ENCODE results near the gene PRKCH. TPM values are rescaled to one million over a fixed set of nuclear protein-coding genes. Genes with fewer than 3 reads are reported as not detected.

The PRKCH gene
- total RNA-seq, 1 experiment from 2014 or later, result 6.8 TPM

- H3K4me1 ChIP-seq, result peaks cover 14% of the 10 kb centered on the region
- no peak for DNase-seq
Measured at GRCh38 chr14:61471297-61472005, 150.1 kb downstream of the PRKCH start.

GRCh38 chr14:61472011-61472672 lies 150.8 kb downstream of the PRKCH start:
- no peaks in the 10 kb centered on the region for H3K27me3 ChIP-seq
- peak overlapping the region; percentile 51 for H3K4me3 ChIP-seq
- peak overlapping the region; percentile 21 for H3K27ac ChIP-seq
- peaks cover 14% of the 10 kb centered on the region for H3K4me1 ChIP-seq
- no peaks in the 10 kb centered on the region for H3K9me3 ChIP-seq (replicated peaks)
- no peaks in the 10 kb centered on the region for H3K36me3 ChIP-seq
- peak; percentile 31 to 55 for DNase-seq

More at GRCh38 chr14:61471297-61472005, 150.1 kb downstream of the PRKCH start:
- Histone ChIP-seq H3K36me3 (no peaks in the 10 kb centered on the region), H3K27ac (peak overlapping the region; percentile 61), H3K27me3 (no peaks in the 10 kb centered on the region), H3K9me3 (replicated peaks) (no peaks in the 10 kb centered on the region), H3K4me3 (peak overlapping the region; percentile 51)

- peaks cover 14% of the 10 kb centered on the region for H3K4me1 ChIP-seq
- no peak overlapping the region; the same call in 1 of the 2 replicates for H3K4me3 ChIP-seq
- no peaks in the 10 kb centered on the region for H3K9me3 ChIP-seq (replicated peaks)
- H3K27ac ChIP-seq, result no peak overlapping the region
- H3K36me3 ChIP-seq, result no peaks in the 10 kb centered on the region
- no peaks in the 10 kb centered on the region for H3K27me3 ChIP-seq
- no peak for DNase-seq
Measured at GRCh38 chr14:61472801-61473376, 151.5 kb downstream of the PRKCH start.

GRCh38 chr14:61474015-61474414 lies 152.6 kb downstream of the PRKCH start:
- DNase-seq, result no peak
- Histone ChIP-seq H3K4me1 (peaks cover 14% of the 10 kb centered on the region), H3K4me3 (no peak overlapping the region), H3K9me3 (replicated peaks) (no peaks in the 10 kb centered on the region), H3K27ac (no peak overlapping the region), H3K27me3 (no peaks in the 10 kb centered on the region), H3K36me3 (no peaks in the 10 kb centered on the region)

GRCh38 chr14:61474701-61475100 lies 153.3 kb downstream of the PRKCH start:
- H3K9me3 ChIP-seq (replicated peaks), result no peaks in the 10 kb centered on the region
- H3K27me3 ChIP-seq, result no peaks in the 10 kb centered on the region
- H3K4me3 ChIP-seq, result no peak overlapping the region
- H3K27ac ChIP-seq, result no peak overlapping the region
- H3K36me3 ChIP-seq, result no peaks in the 10 kb centered on the region
- no peak for DNase-seq
- peaks cover 11% of the 10 kb centered on the region for H3K4me1 ChIP-seq

- H3K9me3 ChIP-seq (replicated peaks), result no peaks in the 10 kb centered on the region
- no peaks in the 10 kb centered on the region for H3K36me3 ChIP-seq
- H3K27me3 ChIP-seq, result no peaks in the 10 kb centered on the region
- no peak overlapping the region for H3K4me3 ChIP-seq
- peak in 1 of 2 experiments; percentile 75 for DNase-seq
- no peak overlapping the region for H3K27ac ChIP-seq
- H3K4me1 ChIP-seq, result peaks cover 11% of the 10 kb centered on the region
Measured at GRCh38 chr14:61475316-61475715, 153.9 kb downstream of the PRKCH start.

GRCh38 chr14:61476105-61476753 lies 154.8 kb downstream of the PRKCH start:
- no peaks in the 10 kb centered on the region for H3K36me3 ChIP-seq
- DNase-seq, result no peak
- H3K27ac ChIP-seq, result no peak overlapping the region
- H3K4me1 ChIP-seq, result peaks cover 7% of the 10 kb centered on the region
- no peaks in the 10 kb centered on the region for H3K9me3 ChIP-seq (replicated peaks)
- H3K27me3 ChIP-seq, result no peaks in the 10 kb centered on the region
- H3K4me3 ChIP-seq, result no peak overlapping the region

GRCh38 chr14:61476754-61477410 lies 155.5 kb downstream of the PRKCH start:
- Histone ChIP-seq H3K4me3 (no peak overlapping the region), H3K4me1 (peaks cover 7% of the 10 kb centered on the region), H3K9me3 (replicated peaks) (no peaks in the 10 kb centered on the region), H3K27me3 (no peaks in the 10 kb centered on the region), H3K36me3 (no peaks in the 10 kb centered on the region), H3K27ac (no peak overlapping the region)
- DNase-seq, result no peak

GRCh38 chr14:61477712-61478462 lies 156.5 kb downstream of the PRKCH start:
- H3K4me3 ChIP-seq, result no peak overlapping the region
- no peak for DNase-seq
- no peak overlapping the region for H3K27ac ChIP-seq
- no peaks in the 10 kb centered on the region for H3K36me3 ChIP-seq
- H3K27me3 ChIP-seq, result no peaks in the 10 kb centered on the region
- no peaks in the 10 kb centered on the region for H3K9me3 ChIP-seq (replicated peaks)
- no peaks in the 10 kb centered on the region; the same call in 1 of the 2 replicates for H3K4me1 ChIP-seq

- no peak for DNase-seq
- Histone ChIP-seq H3K27me3 (no peaks in the 10 kb centered on the region), H3K36me3 (no peaks in the 10 kb centered on the region), H3K9me3 (replicated peaks) (no peaks in the 10 kb centered on the region), H3K27ac (no peak overlapping the region), H3K4me3 (no peak overlapping the region), H3K4me1 (no peaks in the 10 kb centered on the region)
Measured at GRCh38 chr14:61478971-61479473, 157.6 kb downstream of the PRKCH start.

GRCh38 chr14:61479746-61480502 lies 158.5 kb downstream of the PRKCH start:
- Histone ChIP-seq H3K27ac (no peak overlapping the region), H3K9me3 (replicated peaks) (no peaks in the 10 kb centered on the region), H3K4me3 (no peak overlapping the region), H3K36me3 (no peaks in the 10 kb centered on the region), H3K4me1 (no peaks in the 10 kb centered on the region), H3K27me3 (no peaks in the 10 kb centered on the region)
- no peak for DNase-seq

- Histone ChIP-seq H3K27me3 (no peaks in the 10 kb centered on the region), H3K9me3 (replicated peaks) (no peaks in the 10 kb centered on the region), H3K4me3 (no peak overlapping the region), H3K4me1 (no peaks in the 10 kb centered on the region), H3K36me3 (no peaks in the 10 kb centered on the region), H3K27ac (no peak overlapping the region)
- DNase-seq, result no peak
Measured at GRCh38 chr14:61480704-61481285, 159.4 kb downstream of the PRKCH start.

GRCh38 chr14:61481701-61482100 lies 160.3 kb downstream of the PRKCH start:
- H3K27ac ChIP-seq, result no peak overlapping the region
- no peaks in the 10 kb centered on the region for H3K36me3 ChIP-seq
- H3K9me3 ChIP-seq (replicated peaks), result no peaks in the 10 kb centered on the region
- no peak overlapping the region for H3K4me3 ChIP-seq
- no peak for DNase-seq
- no peaks in the 10 kb centered on the region for H3K4me1 ChIP-seq
- H3K27me3 ChIP-seq, result no peaks in the 10 kb centered on the region

Data from SJCRH30 (cell line).